Stimulated activated CD4-positive, alpha-beta T cell treated with anti-CD3 and anti-CD28 coated beads, Interleukin-2, amount 100 ng/mL, for 4 hours (primary cell): ENCODE measurements around the gene SUPT20H.

Experiments used
- DNase-seq: peaks from one replicate; pipeline ENCODE4 v3.0.0-alpha.2; 2020; ENCODE audit warnings: low read depth

The SUPT20H gene

GRCh38 chr13:36999054-36999714 is 60.3 kb downstream of the SUPT20H start, which contains the start of gene ALG5:
Gene ALG5, minus strand, starts transcription at chr13:36999340. Its CDS starts 40 bp downstream, at chr13:36999300.
- peak; percentile 85 for DNase-seq

GRCh38 chr13:36998624-36999041 is 60.9 kb downstream of the SUPT20H start:
- no peak for DNase-seq

GRCh38 chr13:36997716-36998427 is 61.6 kb downstream of the SUPT20H start:
- DNase-seq: no peak

GRCh38 chr13:36992362-36992761 is 67.1 kb downstream of the SUPT20H start:
- no peak for DNase-seq

GRCh38 chr13:36986462-36987240 is 72.8 kb downstream of the SUPT20H start:
- no peak for DNase-seq

GRCh38 chr13:36981156-36981743 is 78.2 kb downstream of the SUPT20H start:
- DNase-seq: no peak

- DNase-seq: no peak
Observed at GRCh38 chr13:36979361-36980050, 80.0 kb downstream of the SUPT20H start.

GRCh38 chr13:36975172-36975571 is 84.3 kb downstream of the SUPT20H start:
- DNase-seq: no peak

GRCh38 chr13:36973621-36974295 is 85.7 kb downstream of the SUPT20H start:
- DNase-seq: no peak

- no peak for DNase-seq
Observed at GRCh38 chr13:36973009-36973408, 86.5 kb downstream of the SUPT20H start.

GRCh38 chr13:36966404-36966803 is 93.1 kb downstream of the SUPT20H start:
- DNase-seq: no peak

- no peak for DNase-seq
Observed at GRCh38 chr13:36965767-36966166, 93.7 kb downstream of the SUPT20H start.

- no peak for DNase-seq
Observed at GRCh38 chr13:36959456-36960116, 99.9 kb downstream of the SUPT20H start.
